T-cell (primary cell): Measurements from ENCODE around the gene CALD1. TPM values are rescaled to one million over a fixed set of nuclear protein-coding genes. Genes with fewer than 3 reads are reported as not detected.

Experiments
- ATAC-seq, 4 experiments: fragments of 200-7000 bp in 3 of 4; fragments of 150-1000 bp in 1 of 4; cut with Tn5 transposase; replicated peaks in 1 of 4; 1 replicate in 3 of 4; 2 replicates in 1 of 4; pipeline ENCODE4 v1.10.0; 2021; ENCODE audit warnings: moderate library complexity in 3 of 4, mild to moderate bottlenecking in 2 of 4, moderate number of reproducible peaks in 1 of 4
- CTCF ChIA-PET, 2 donors: fragments of 300-600 bp; sonication (Branson Sonifier 250); formaldehyde crosslinking; loops; one replicate each; lab custom pipeline; 2022; ENCODE audit warnings: antibody characterized with exemption in 2 of 2; lab: Charles Lee
- POLR2A ChIA-PET, 2 donors: fragments of 300-600 bp; sonication (Branson Sonifier 250); formaldehyde crosslinking; loops; one replicate each; lab custom pipeline; 2022; ENCODE audit warnings: antibody characterized with exemption in 2 of 2; lab: Charles Lee
- DNase-seq, 35 experiments: peaks; one replicate each; pipeline versions ENCODE4 v3.0.0 to v3.0.0-alpha.2; 2013 to 2023
- H3K27ac ChIP-seq: one replicate; pipeline ENCODE4 v1.5.1; 2013; ENCODE audit warnings: low read length
- H3K27me3 ChIP-seq, 2 experiments: replicated peaks in 1 of 2; 1 replicate in 1 of 2; 2 replicates in 1 of 2; pipeline versions ENCODE4 v1.6.1 to v1.7.0; 2013; ENCODE audit warnings: low read length in 1 of 2, mixed read lengths in 1 of 2; ENCODE audit not compliant: control insufficient read depth in 2 of 2, insufficient read depth in 2 of 2; ENCODE audit errors: extremely low read depth in 1 of 2
- H3K36me3 ChIP-seq, 2 donors: 1 replicate in 1 of 2; 2 replicates in 1 of 2; pipeline versions ENCODE4 v1.6.1 to v1.7.0; 2013; ENCODE audit warnings: low read length in 1 of 2; ENCODE audit not compliant: control insufficient read depth in 2 of 2, insufficient read depth in 1 of 2; ENCODE audit errors: extremely low read depth in 1 of 2
- H3K4me1 ChIP-seq, 2 experiments: 1 replicate in 1 of 2; 2 replicates in 1 of 2; pipeline versions ENCODE4 v1.6.1 to v1.7.0; 2013; ENCODE audit warnings: low read length in 2 of 2, mixed read lengths in 1 of 2; ENCODE audit not compliant: insufficient read depth in 2 of 2, control insufficient read depth in 1 of 2; ENCODE audit errors: extremely low read depth in 1 of 2
- H3K4me3 ChIP-seq, 2 donors: 1 replicate in 1 of 2; 2 replicates in 1 of 2; pipeline versions ENCODE4 v1.5.1 to v1.7.0; 2013; ENCODE audit warnings: mild to moderate bottlenecking in 2 of 2, low read length in 1 of 2, moderate library complexity in 1 of 2; ENCODE audit not compliant: control insufficient read depth in 1 of 2; ENCODE audit errors: extremely low read depth in 1 of 2
- H3K9me3 ChIP-seq: 2 replicates; pipeline ENCODE4 v1.7.0; 2013
- H3K27ac Mint-ChIP-seq, 2 donors: one replicate each; pipeline ENCODE4 v1.8.0; 2020 to 2021; ENCODE audit warnings: mild to moderate bottlenecking in 2 of 2, mixed read lengths in 2 of 2
- H3K27me3 Mint-ChIP-seq, 2 donors: one replicate each; pipeline ENCODE4 v1.8.0; 2021 to 2022; ENCODE audit warnings: mixed read lengths in 2 of 2
- H3K36me3 Mint-ChIP-seq: one replicate; pipeline ENCODE4 v1.8.0; 2021; ENCODE audit warnings: mixed read lengths
- H3K4me1 Mint-ChIP-seq, 3 donors: one replicate each; pipeline ENCODE4 v1.8.0; 2020 to 2022; ENCODE audit warnings: mixed read lengths in 3 of 3, mild to moderate bottlenecking in 1 of 3
- H3K4me3 Mint-ChIP-seq, 3 donors: one replicate each; pipeline ENCODE4 v1.8.0; 2020 to 2022; ENCODE audit warnings: mild to moderate bottlenecking in 3 of 3, mixed read lengths in 3 of 3, moderate library complexity in 3 of 3
- H3K9me3 Mint-ChIP-seq, 3 donors: one replicate each; pipeline ENCODE4 v1.8.0; 2020 to 2022; ENCODE audit warnings: mixed read lengths in 3 of 3
- WGBS: methylation state at CpG from one replicate; pipeline ENCODE4 v1.1.5; 2013; ENCODE audit warnings: missing lambda C conversion rate; ENCODE audit not compliant: insufficient coverage; 5-methylcytosine and 5-hydroxymethylcytosine counted together
- total RNA-seq, 35 experiments: library from RNA in 6 of 35; stranded (reverse) in 6 of 35; fragments of 120-200 nt in 1 of 35; gene quantifications; one replicate each; pipeline versions ENCODE4 v1.2.1 to v1.2.4 and lab custom pipeline; 2013 to 2026

Gene CALD1
- total RNA-seq, 5 donors from 2014 or later (not counting 1 experiment from before 2014, with no cell fraction given) = 0.95 to 2.4 (median 1.4) TPM; not detected in 1

- WGBS = 70% methylated on average over 2 of the region's 7 CpGs
- H3K4me1 Mint-ChIP-seq = peaks cover 0 to 4% (median 0%) of the 10 kb centered on the region in 3 donors
- H3K27me3 Mint-ChIP-seq = no peaks in the 10 kb centered on the region
- no peaks in the 10 kb centered on the region for H3K4me1 ChIP-seq
- DNase-seq (no peak), ATAC-seq (no peak)
- no peak overlapping the region for H3K27ac ChIP-seq
- H3K4me3 ChIP-seq = no peak overlapping the region
- H3K27ac Mint-ChIP-seq = no peak overlapping the region
- peaks cover 0 to 9% of the 10 kb centered on the region in 2 experiments for H3K27me3 ChIP-seq
- ChIA-PET POLR2A (interaction anchor here (0.6 to 0.7 kb wide), 2 partner anchors 92 to 101 kb away, joined by 3 to 4 read pairs; no protein-coding TSS in a partner anchor), CTCF (no interaction called here)
- no peaks in the 10 kb centered on the region for H3K9me3 ChIP-seq
- no peaks in the 10 kb centered on the region for H3K36me3 Mint-ChIP-seq
- H3K36me3 ChIP-seq = no peaks in the 10 kb centered on the region
- no peaks in the 10 kb centered on the region for H3K9me3 Mint-ChIP-seq
- H3K4me3 Mint-ChIP-seq = no peak overlapping the region
These were observed 41.7 kb upstream of the CALD1 start for GRCh38 chr7:134737566-134738345.

- CTCF ChIA-PET = interaction anchor here in 1 of 2 donors (1.0 kb wide), 1 partner anchor 19 kb away, joined by 3 read pairs; no protein-coding TSS in a partner anchor
- no peaks in the 10 kb centered on the region for H3K36me3 Mint-ChIP-seq
- ATAC-seq = no peak
These were observed 40.1 kb upstream of the CALD1 start for GRCh38 chr7:134739362-134739761.

GRCh38 chr7:134740376-134740775, 39.1 kb upstream of the CALD1 start:
- H3K9me3 Mint-ChIP-seq = no peaks in the 10 kb centered on the region
- Histone ChIP-seq H3K27me3 (peaks cover 0 to 7% of the 10 kb centered on the region in 2 experiments), H3K27ac (no peak overlapping the region), H3K9me3 (no peaks in the 10 kb centered on the region), H3K4me1 (no peaks in the 10 kb centered on the region), H3K4me3 (no peak overlapping the region), H3K36me3 (no peaks in the 10 kb centered on the region)
- H3K27me3 Mint-ChIP-seq = peaks cover 0 to 3% of the 10 kb centered on the region in 2 donors
- POLR2A ChIA-PET = no interaction called here
- ATAC-seq = no peak
- WGBS = 0% methylated on average over 1 of the region's 4 CpGs
- H3K4me3 Mint-ChIP-seq = no peak overlapping the region
- H3K4me1 Mint-ChIP-seq = peaks cover 0 to 4% (median 0%) of the 10 kb centered on the region in 3 donors
- CTCF ChIA-PET = interaction anchor here (1.0 to 1.4 kb wide), 2 partner anchors 10 to 20 kb away, joined by 3 read pairs; no protein-coding TSS in a partner anchor
- no peaks in the 10 kb centered on the region for H3K36me3 Mint-ChIP-seq
- DNase-seq = no peak
- H3K27ac Mint-ChIP-seq = no peak overlapping the region

More at GRCh38 chr7:134739362-134739761, 40.1 kb upstream of the CALD1 start:
- Mint-ChIP-seq H3K4me3 (no peak overlapping the region), H3K27ac (no peak overlapping the region), H3K4me1 (peaks cover 0 to 4% (median 0%) of the 10 kb centered on the region in 3 donors), H3K9me3 (no peaks in the 10 kb centered on the region), H3K27me3 (peaks cover 0 to 3% of the 10 kb centered on the region in 2 donors)
- DNase-seq = no peak
- Histone ChIP-seq H3K9me3 (no peaks in the 10 kb centered on the region), H3K27ac (no peak overlapping the region), H3K27me3 (peaks cover 0 to 9% of the 10 kb centered on the region in 2 experiments), H3K36me3 (no peaks in the 10 kb centered on the region), H3K4me1 (no peaks in the 10 kb centered on the region), H3K4me3 (no peak overlapping the region)
- WGBS = no CpG with 5 or more reads among the region's 3 CpGs
- POLR2A ChIA-PET = no interaction called here

GRCh38 chr7:134741907-134742635, 37.4 kb upstream of the CALD1 start:
- H3K36me3 Mint-ChIP-seq = no peaks in the 10 kb centered on the region
- DNase-seq (no peak), ATAC-seq (no peak)
- Histone ChIP-seq H3K27ac (no peak overlapping the region), H3K36me3 (no peaks in the 10 kb centered on the region), H3K4me1 (no peaks in the 10 kb centered on the region), H3K4me3 (no peak overlapping the region), H3K27me3 (peaks cover 0 to 6% of the 10 kb centered on the region in 2 experiments), H3K9me3 (no peaks in the 10 kb centered on the region)
- peaks cover 0 to 3% of the 10 kb centered on the region in 2 donors for H3K27me3 Mint-ChIP-seq
- ChIA-PET CTCF (interaction anchor here in 1 of 2 donors (1.4 kb wide), 1 partner anchor 8 kb away, joined by 3 read pairs; no protein-coding TSS in a partner anchor), POLR2A (no interaction called here)
- H3K4me1 Mint-ChIP-seq = peaks cover 0 to 4% (median 0%) of the 10 kb centered on the region in 3 donors
- 50% methylated on average over 1 of the region's 3 CpGs for WGBS
- H3K4me3 Mint-ChIP-seq = no peak overlapping the region
- no peaks in the 10 kb centered on the region for H3K9me3 Mint-ChIP-seq
- no peak overlapping the region for H3K27ac Mint-ChIP-seq

- no peak for DNase-seq
- Histone ChIP-seq H3K4me3 (no peak overlapping the region), H3K27ac (no peak overlapping the region), H3K4me1 (no peaks in the 10 kb centered on the region), H3K27me3 (peaks cover 0 to 8% of the 10 kb centered on the region in 2 experiments), H3K36me3 (no peaks in the 10 kb centered on the region), H3K9me3 (no peaks in the 10 kb centered on the region)
- Mint-ChIP-seq H3K27me3 (peaks cover 0 to 3% of the 10 kb centered on the region in 2 donors), H3K36me3 (no peaks in the 10 kb centered on the region), H3K9me3 (no peaks in the 10 kb centered on the region), H3K4me1 (peaks cover 0 to 4% (median 0%) of the 10 kb centered on the region in 3 donors), H3K4me3 (no peak overlapping the region), H3K27ac (no peak overlapping the region)
- no CpG with 5 or more reads among the region's 2 CpGs for WGBS
- POLR2A ChIA-PET = interaction anchor here in 1 of 2 donors (0.6 kb wide), 1 partner anchor 71 kb away, joined by 8 read pairs; no protein-coding TSS in a partner anchor
- ATAC-seq = no peak
- CTCF ChIA-PET = interaction anchor here in 1 of 2 donors (0.7 kb wide), 1 partner anchor 110 kb away, joined by 3 read pairs; no protein-coding TSS in a partner anchor
These were observed 36.6 kb upstream of the CALD1 start for GRCh38 chr7:134742688-134743350.

GRCh38 chr7:134744569-134744968, 34.9 kb upstream of the CALD1 start:
- Histone ChIP-seq H3K27me3 (peaks cover 0 to 10% of the 10 kb centered on the region in 2 experiments), H3K36me3 (no peaks in the 10 kb centered on the region), H3K4me3 (no peak overlapping the region), H3K4me1 (no peaks in the 10 kb centered on the region), H3K27ac (no peak overlapping the region), H3K9me3 (no peaks in the 10 kb centered on the region)
- ChIA-PET POLR2A (no interaction called here), CTCF (interaction anchor here (0.6 to 1.0 kb wide), 2 partner anchors 26 to 226 kb away, joined by 3 to 7 read pairs; no protein-coding TSS in a partner anchor)
- peaks cover 0 to 3% of the 10 kb centered on the region in 2 donors for H3K27me3 Mint-ChIP-seq
- H3K4me3 Mint-ChIP-seq = no peak overlapping the region
- DNase-seq = no peak
- H3K36me3 Mint-ChIP-seq = no peaks in the 10 kb centered on the region
- H3K9me3 Mint-ChIP-seq = no peaks in the 10 kb centered on the region
- no peak overlapping the region for H3K27ac Mint-ChIP-seq
- no peak for ATAC-seq
- no peaks in the 10 kb centered on the region for H3K4me1 Mint-ChIP-seq
- 69% methylated on average over 2 of the region's 3 CpGs for WGBS
